Left ventricle myocardium superior (tissue), 1 donor: ENCODE measurements around the gene CCN5. TPM values are rescaled to one million over a fixed set of nuclear protein-coding genes. Genes with fewer than 3 reads are reported as not detected.
"Not testable (repeated sequence)": the region's sequence is repeated elsewhere in the genome, so short reads cannot be mapped to it uniquely, and the experiment has no call there.

ENCODE experiments used
- ATAC-seq: fragments of 200-7000 bp; cut with Tn5 transposase; one replicate; pipeline ENCODE4 v1.9.1; 2020; ENCODE audit warnings: mild to moderate bottlenecking, moderate library complexity
- DNase-seq: peaks from one replicate; pipeline ENCODE4 v3.0.0-alpha.2; 2020
- intact Hi-C: fragments of 100-400 bp; cut with micrococcal nuclease; formaldehyde crosslinking; loops from one replicate; pipeline ENCODE4 v1.11.0; 2022
- total RNA-seq: library from RNA; stranded (reverse); fragmentation: NEBNext Ultra II Directional; extraction: Animal tissue kit (Norgen Biotek cat#: 25700); gene quantifications from one replicate; pipeline ENCODE4 v1.2.1, GENCODE V29; 2021
- donor health status: DM: no; HTN: yes; CAD: no; lungs with severe emphysema.

The CCN5 gene
- total RNA-seq, 1 donor from 2014 or later: 19.5 TPM

GRCh38 chr20:44746367-44747165 is 31.4 kb downstream of the CCN5 start:
- ATAC-seq: no peak
- DNase-seq: no peak
- intact Hi-C loops: loop anchor here (5.0 kb wide), 1 partner anchor 121 kb away; no protein-coding TSS in a partner anchor

GRCh38 chr20:44747166-44748004 is 32.2 kb downstream of the CCN5 start:
- ATAC-seq: peak; percentile 49
- DNase-seq: peak; percentile 71
- intact Hi-C loops: loop anchor here (5.0 kb wide), 1 partner anchor 120 kb away; no protein-coding TSS in a partner anchor

- no peak for DNase-seq
- intact Hi-C loops: loop anchor here (5.0 kb wide), 1 partner anchor 119 kb away; no protein-coding TSS in a partner anchor
Observed at GRCh38 chr20:44748005-44748370, 32.8 kb downstream of the CCN5 start.

GRCh38 chr20:44750081-44750805 is 35.1 kb downstream of the CCN5 start:
- DNase-seq (no peak), ATAC-seq (peak; percentile 13)
- intact Hi-C loops: no loop called here

More at GRCh38 chr20:44748005-44748370, 32.8 kb downstream of the CCN5 start:
- ATAC-seq: no peak

- ATAC-seq (no peak), DNase-seq (no peak)
- intact Hi-C loops: no loop called here
Observed at GRCh38 chr20:44752099-44752931, 37.1 kb downstream of the CCN5 start.

GRCh38 chr20:44754554-44754953 is 39.4 kb downstream of the CCN5 start:
- ATAC-seq: no peak
- intact Hi-C loops: no loop called here
- DNase-seq: no peak

- ATAC-seq (no peak), DNase-seq (no peak)
- intact Hi-C loops: no loop called here
Observed at GRCh38 chr20:44756011-44756688, 41.0 kb downstream of the CCN5 start.

- intact Hi-C loops: no loop called here
- ATAC-seq (no peak), DNase-seq (no peak)
Observed at GRCh38 chr20:44756956-44757355, 41.8 kb downstream of the CCN5 start.

- DNase-seq (no peak), ATAC-seq (no peak)
- intact Hi-C loops: no loop called here
Observed at GRCh38 chr20:44758247-44759101, 43.3 kb downstream of the CCN5 start.

- DNase-seq: no peak
- intact Hi-C loops: no loop called here
- ATAC-seq: no peak
Observed at GRCh38 chr20:44759595-44759994, 44.4 kb downstream of the CCN5 start.

- ATAC-seq (peak; percentile 41), DNase-seq (no peak)
- intact Hi-C loops: no loop called here
Observed at GRCh38 chr20:44761423-44761822, 46.3 kb downstream of the CCN5 start.

- DNase-seq (no peak), ATAC-seq (peak; percentile 72)
- intact Hi-C loops: no loop called here
Observed at GRCh38 chr20:44762466-44763140, 47.4 kb downstream of the CCN5 start.

- DNase-seq, intact Hi-C loops, ATAC-seq: not testable (repeated sequence)
Observed at GRCh38 chr20:44763798-44764197, 48.6 kb downstream of the CCN5 start.

GRCh38 chr20:44765091-44765490 is 49.9 kb downstream of the CCN5 start:
- no peak for DNase-seq
- ATAC-seq: no peak
- intact Hi-C loops: no loop called here

- intact Hi-C loops: no loop called here
- ATAC-seq (peak; percentile 20), DNase-seq (no peak)
Observed at GRCh38 chr20:44765701-44766347, 50.7 kb downstream of the CCN5 start.

GRCh38 chr20:44768256-44768655 is 53.1 kb downstream of the CCN5 start:
- DNase-seq (no peak), ATAC-seq (no peak)
- intact Hi-C loops: no loop called here
